Mucosa of gallbladder (tissue), 1 donor: ENCODE measurements around the gene TSSK2. TPM values are rescaled to one million over a fixed set of nuclear protein-coding genes. Genes with fewer than 3 reads are reported as not detected.

ENCODE experiments used
- DNase-seq: peaks from one replicate; pipeline ENCODE4 v3.0.0-alpha.2; 2020; ENCODE audit warnings: low spot score
- total RNA-seq: library from RNA; stranded (reverse); gene quantifications from one replicate; pipeline ENCODE4 v1.2.1, GENCODE V29; 2021
- donor health status: DM: no; HTN: no; CAD: no.

TSSK2 gene
- total RNA-seq, 1 donor from 2014 or later: not detected

DNA sequence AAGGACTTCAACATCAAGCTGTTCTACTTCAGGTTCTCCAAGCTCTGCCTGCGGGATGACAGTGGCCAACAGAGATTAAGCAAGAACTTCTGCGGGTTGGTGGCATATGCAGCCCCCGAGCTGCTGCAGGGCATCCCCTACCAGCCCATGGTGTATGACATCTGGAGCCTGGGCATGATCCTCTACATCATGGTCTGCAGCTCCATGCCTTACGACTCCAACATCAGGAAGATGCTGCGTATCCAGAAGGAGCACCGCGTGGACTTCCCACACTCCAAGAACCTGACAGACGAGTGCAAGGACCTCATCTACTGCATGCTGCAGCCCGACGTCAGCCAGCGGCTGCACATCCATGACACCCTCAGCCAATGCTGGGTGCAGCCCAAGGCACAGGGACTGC is 6.1 kb upstream of the TSSK2 start:
- no peak for DNase-seq

GRCh38 chr22:19125474-19126308 is 5.4 kb upstream of the TSSK2 start:
- no peak for DNase-seq

GRCh38 chr22:19126309-19127273 is 4.5 kb upstream of the TSSK2 start:
- no peak for DNase-seq

DNA sequence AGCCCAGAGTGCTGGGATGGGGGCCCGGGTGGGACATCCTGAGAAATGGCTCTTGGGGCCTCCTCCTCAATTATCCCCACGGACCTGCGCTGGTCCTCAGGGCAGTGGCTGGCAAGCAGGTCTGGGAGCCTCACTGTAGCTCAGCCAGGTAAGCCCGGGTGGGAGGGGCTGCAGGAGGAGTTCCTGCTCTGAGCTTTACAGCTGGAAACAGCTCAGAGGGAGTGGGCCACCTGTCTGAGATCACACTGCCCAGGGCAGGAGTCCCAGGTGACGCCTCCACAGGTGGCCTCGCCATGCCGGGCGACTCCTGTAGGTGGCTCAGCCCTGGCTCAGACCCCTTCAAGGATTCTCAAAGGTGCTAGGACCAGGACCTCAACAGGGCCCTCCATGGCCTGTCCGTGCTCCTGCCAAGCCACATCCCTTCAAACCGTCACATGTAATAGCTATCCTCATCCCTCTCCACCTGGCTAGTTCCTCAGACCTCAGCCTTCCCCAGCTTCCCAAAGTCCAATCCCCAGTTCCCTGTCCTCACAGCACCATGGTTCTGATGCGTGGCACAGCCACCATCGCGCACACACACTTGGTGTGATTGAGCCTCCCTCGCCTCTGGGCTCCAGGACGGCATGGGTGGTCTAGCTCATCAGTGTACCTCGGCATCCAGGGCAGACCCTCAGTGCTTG is 3.6 kb upstream of the TSSK2 start:
- DNase-seq: no peak

- DNase-seq: no peak
These were observed 3.1 kb upstream of the TSSK2 start for GRCh38 chr22:19128009-19128401.

GRCh38 chr22:19128946-19129727 is 2.0 kb upstream of the TSSK2 start:
- no peak for DNase-seq

DNA sequence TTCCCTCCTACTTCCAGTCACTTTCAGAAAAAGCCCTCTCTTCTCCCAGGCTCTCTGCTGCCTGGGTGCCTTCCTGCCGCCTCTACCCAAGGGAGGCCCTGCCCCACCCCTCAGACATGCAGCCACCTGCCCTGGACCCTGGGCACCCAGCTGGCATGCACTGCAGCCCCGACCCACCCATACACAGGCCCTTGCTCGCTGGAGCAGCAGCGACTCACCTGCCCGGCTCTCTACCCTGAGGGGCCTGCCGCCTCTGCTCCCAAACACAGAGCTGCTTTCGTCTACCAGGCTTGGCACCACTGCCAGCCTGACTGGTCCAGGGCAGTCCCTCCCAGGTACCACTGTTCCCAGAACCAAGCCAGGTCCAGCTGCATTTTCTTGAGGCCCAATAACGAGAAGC is 1.2 kb upstream of the TSSK2 start:
- DNase-seq: no peak

GRCh38 chr22:19131685-19132015 is 542 bp downstream of the TSSK2 start:
- DNase-seq: no peak

- DNase-seq: no peak
These were observed 1.0 kb downstream of the TSSK2 start for GRCh38 chr22:19132153-19132552.

DNA sequence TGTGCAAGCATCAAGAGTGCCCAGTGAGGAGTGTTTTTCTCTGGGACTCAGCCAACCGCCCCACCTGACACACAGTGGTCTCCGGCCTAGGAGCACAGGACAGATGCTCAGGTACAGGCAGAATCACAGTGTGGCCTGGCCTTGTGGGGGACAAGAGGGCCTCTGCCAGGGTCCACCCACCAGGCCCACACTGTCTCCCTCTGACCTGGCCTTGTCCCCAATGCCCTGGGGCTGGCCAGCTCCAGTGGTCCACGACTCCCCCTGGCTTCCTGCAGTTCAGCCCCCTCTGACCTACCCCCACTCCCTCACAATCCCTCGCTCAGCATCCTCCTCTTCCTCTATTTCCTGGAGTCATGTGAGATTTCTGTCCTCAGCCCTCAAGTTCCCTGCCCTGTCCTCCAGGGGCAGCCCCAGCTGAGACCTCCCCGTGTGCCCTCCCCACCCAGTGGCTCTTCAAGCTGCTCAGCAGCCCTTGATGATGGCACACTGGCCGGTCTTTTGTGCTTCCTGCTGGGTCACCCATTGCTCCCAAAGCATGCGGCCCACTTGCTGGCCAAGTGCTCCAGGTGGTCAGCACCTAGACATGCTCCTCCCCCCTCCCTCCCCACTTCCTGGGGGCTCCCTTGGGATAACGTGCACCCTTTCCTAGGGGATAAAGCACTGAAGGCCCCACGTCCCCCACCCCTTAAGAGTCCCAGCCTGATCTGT is 1.7 kb downstream of the TSSK2 start:
- no peak for DNase-seq

GRCh38 chr22:19133561-19133960 is 2.5 kb downstream of the TSSK2 start:
- DNase-seq: no peak

DNA sequence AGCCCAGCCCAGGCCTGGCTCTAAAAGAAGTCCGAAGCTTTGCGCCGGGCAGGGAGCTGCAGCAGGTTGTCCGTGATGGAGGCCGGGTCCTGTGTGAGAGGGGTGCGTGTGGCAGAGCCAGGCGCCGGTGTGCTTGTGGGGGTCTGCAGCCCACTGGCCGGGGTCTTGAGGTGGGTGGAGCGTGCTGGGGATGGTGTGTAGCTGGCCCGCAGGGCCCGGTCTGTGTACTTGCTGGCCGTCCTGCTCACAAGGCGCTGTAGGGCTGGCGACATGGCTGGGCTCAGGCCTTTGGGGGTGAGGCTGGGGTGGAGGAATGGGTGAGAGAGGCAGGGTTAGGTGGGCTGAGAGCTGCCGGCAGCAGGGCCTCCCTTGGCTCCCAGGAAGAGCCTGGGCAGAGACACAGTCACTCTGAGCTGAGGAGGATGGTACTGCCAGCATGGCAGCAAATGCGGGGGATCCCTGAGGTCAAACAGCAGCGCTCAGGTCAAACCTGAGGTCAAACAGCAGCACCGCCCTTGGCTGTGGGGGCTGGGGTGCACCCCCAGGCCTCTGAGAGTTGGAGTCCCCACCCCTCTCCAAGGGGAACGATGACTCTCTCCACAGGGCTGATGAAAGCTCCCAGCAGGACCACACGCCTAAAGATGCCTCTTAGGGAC is 3.2 kb downstream of the TSSK2 start:
- no peak for DNase-seq

DNA sequence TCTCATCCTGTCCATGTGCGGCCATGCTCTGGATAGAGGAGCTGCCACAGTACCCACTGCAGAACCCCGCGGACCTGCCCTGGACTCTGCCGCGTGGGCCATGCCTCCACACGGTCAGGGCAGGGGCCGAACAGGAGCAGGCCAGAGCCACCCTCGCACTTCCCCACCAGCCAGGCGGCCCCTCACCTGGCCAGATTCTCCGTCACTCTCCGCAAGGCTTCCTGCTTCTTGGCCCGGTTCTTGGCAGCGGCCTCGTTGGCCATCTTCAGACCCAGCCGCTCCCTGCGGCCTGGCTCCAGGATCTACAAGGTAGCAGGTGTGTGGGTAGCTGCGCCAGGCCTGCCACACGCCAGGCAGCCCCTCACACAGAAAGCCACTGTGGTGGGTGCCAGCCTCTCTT is 3.8 kb downstream of the TSSK2 start:
- no peak for DNase-seq

- DNase-seq: no peak
These were observed 5.8 kb downstream of the TSSK2 start for GRCh38 chr22:19136915-19137314.

DNA sequence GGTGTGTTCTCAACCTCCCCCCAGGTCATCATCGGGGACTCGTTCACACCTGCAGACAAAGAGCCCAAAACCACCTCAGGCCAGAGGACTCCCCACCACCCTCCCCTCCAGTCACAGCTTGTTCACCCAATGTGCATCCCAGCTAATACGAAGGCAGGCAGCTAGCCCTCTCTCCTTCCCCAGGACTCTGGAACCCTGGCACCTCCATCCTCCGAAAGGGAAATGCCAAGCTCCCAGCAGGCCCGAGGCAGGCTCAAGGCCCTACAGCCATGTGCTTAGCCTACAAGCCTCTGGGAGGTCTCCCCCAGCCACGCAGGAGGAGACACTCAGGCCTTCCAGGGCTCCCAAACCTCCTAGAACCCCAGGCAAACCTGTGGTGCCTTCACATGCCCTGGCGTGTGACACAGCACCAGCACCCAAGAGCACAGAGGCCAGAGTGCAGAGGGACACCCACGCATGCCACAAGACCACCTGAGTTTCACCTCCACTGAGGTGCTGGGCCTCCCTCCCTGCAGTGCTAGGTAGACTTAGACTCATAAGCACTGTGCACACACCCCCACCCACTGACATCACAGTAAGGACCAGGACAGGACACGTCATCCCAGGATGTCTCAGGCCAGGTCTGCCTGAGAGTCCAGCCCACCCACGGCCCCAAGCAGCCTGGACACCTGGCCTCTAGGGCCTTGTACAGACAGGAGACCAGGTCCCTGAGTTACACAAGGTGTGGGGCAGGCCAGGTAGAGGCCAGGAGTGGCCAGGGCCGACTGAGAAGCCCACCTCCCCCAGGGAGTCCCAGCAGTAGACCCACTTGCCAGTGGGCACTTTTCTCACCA is 6.5 kb downstream of the TSSK2 start:
- no peak for DNase-seq

DNA sequence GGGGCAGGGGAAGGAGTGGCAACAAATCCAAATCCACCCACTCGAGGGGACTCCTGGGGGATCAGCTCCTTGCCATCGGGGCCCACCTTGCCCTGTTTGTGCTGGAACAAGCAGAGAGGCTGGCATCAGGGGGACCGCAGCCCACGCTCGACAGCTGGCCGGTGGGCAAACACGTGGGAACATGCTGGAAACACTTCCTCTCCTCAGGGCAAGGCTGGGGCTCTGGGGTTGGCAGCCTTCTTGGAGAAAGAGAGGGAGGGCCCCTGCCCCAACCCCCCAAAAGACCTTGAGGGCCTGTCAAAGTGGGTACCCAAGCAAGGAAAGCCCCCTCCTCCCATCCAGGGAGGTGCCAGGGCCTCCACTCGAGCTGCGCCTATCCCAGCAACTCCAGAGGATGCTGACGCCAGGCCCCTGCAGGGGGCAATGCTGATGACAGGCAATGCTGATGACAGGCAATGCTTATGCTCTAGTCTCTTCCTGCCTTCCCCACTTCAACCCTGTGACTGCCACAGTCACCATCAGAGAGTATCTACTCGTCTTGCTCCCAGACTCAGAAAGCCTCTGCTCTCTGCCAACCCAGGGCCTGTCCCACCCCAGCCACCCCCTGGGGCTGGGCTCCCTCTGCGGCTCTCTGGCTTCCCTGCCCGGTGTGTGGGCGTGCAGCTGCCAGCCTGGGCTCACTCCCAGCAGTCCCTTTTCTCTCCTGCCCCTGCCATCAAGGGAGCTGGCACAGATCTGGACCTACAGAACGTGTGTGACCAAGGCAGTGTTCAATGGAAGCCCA is 7.3 kb downstream of the TSSK2 start:
- no peak for DNase-seq

DNA sequence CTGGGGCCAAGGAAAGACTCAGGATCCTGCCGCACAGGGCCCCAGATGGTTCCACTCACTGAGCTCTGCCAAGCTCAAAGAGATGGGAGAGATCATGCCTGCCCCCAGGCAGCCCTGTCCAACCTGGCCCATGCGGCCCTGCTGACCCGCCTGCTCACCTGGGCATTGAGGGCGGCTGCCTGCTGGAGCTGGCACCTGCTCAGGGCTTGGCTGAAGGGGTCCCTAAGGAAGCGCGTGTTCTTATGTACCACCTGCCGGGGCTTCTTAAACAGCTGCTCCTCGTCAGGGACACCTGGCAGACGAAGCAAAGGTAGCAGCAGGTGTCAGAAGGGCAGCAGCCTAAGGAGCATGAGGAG is 7.9 kb downstream of the TSSK2 start:
- no peak for DNase-seq

DNA sequence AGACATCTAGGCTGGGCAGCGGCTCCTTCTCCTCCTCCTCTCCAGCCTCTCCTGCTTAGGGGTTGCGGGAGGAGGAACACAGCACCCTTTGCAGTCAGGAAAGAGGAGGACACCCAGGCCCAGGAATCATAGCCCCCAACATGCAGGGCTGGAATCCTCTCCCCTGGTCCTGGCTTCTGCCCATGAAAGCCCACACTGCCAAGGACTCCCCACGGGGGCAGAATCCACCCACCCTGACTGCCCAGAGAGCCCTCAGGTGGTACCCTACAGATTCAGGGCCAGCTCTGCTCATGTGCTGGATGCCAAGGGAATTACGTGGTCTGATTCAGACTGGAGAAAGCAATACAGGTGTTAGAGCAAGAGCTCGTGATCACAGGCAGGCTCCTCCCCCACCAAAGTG is 8.9 kb downstream of the TSSK2 start:
- no peak for DNase-seq

DNA sequence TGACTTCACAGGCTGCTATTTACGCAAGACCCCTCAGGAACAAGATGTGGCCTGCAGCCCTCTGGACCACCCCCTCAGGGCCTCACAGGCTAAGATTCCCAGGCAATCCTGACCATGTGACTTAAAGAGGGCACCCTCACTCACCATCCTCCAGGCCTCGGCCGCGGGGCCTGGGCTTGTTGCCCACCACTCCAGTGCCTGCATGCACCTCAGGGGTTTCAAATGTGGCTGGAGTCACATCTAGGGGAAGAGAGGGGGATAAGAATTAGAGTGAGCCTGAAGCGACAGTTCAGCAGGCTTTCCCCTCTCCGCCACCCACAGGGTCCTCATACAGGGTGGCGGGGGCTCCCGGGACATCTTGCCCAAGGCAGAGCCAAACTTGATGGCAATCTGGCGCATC is 11.3 kb downstream of the TSSK2 start:
- no peak for DNase-seq
